HFF-Myc (cell line): ENCODE measurements around the gene DNAAF6.
"Not testable (repeated sequence)": the region's sequence is repeated elsewhere in the genome, so short reads cannot be mapped to it uniquely, and the experiment has no call there.

Source experiments
- DNase-seq: peaks from one replicate; pipeline ENCODE4 v3.0.0-alpha.2; 2011; ENCODE audit warnings: low read depth; ENCODE audit errors: extremely low read depth
- H3K4me3 ChIP-seq: replicated peaks from 2 replicates; pipeline ENCODE4 v1.5.1; 2011; ENCODE audit warnings: low read depth, mild to moderate bottlenecking, control low read depth, low read length
- TF ChIP-seq, protein P1 (sequence below): IDR thresholded peaks from 2 replicates; pipeline ENCODE4 v1.5.1; 2012; ENCODE audit warnings: mild to moderate bottlenecking, low read depth, low read length, control low read depth; ENCODE audit errors: missing control alignments

The DNAAF6 gene

DNA sequence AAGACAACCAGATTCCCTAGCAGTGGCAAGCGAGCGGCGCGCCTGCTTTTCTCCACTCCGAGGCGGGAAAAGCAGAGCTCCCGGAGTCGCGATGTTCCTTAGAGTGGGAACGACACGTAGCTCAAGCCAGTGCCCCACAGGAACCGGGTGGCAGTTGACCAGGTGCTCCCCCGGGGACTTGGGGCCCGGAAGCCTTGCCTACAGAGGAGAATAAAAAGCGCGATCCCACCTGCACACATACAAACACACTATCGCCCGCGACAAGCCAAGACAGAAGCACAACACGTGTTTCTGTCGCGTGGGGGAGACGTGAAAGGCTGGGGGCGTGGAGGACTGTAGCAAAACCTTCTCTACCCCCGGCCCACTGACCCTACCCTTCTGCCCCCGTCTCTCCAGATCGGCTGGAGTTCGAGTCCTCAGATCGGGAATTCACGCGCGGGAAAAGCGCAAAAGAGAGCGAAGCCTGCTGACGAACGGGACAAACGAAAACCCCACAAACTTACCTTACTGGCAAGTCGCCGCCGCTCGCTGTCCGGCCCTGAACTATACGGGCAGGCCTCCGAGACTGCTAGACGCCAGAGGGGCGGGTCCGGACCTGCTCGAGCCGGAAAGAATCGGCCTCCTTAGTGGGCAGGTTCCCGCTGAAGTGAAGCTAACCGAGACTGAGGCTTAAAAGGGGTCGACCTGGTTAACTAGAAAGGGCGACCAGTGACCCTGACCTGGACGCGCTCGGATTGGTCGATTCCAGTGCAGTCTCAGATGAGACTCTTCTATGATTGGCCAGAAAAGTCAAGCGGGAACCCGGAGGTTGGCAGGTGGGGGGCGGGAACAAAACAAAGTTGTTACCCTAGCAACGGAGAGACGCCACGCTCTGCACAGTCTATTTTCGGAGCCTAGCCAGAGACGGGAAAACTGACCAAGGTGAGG, at the start of gene DNAAF6, which contains the start of gene NUP62CL:
Gene DNAAF6 (plus strand): TSS at position 842 of the 927 bp plus-strand sequence. CDS start 6,265 bp downstream, outside the sequence.
Gene NUP62CL (minus strand): TSS at position 664 of the 927 bp plus-strand sequence. CDS start 31,287 bp downstream, outside the sequence.
- peak within 1 kb of the TSS; percentile 33 for H3K4me3 ChIP-seq
- TF ChIP-seq, protein P1, sequence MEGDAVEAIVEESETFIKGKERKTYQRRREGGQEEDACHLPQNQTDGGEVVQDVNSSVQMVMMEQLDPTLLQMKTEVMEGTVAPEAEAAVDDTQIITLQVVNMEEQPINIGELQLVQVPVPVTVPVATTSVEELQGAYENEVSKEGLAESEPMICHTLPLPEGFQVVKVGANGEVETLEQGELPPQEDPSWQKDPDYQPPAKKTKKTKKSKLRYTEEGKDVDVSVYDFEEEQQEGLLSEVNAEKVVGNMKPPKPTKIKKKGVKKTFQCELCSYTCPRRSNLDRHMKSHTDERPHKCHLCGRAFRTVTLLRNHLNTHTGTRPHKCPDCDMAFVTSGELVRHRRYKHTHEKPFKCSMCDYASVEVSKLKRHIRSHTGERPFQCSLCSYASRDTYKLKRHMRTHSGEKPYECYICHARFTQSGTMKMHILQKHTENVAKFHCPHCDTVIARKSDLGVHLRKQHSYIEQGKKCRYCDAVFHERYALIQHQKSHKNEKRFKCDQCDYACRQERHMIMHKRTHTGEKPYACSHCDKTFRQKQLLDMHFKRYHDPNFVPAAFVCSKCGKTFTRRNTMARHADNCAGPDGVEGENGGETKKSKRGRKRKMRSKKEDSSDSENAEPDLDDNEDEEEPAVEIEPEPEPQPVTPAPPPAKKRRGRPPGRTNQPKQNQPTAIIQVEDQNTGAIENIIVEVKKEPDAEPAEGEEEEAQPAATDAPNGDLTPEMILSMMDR = no peak
- DNase-seq = peak; percentile 2

DNA sequence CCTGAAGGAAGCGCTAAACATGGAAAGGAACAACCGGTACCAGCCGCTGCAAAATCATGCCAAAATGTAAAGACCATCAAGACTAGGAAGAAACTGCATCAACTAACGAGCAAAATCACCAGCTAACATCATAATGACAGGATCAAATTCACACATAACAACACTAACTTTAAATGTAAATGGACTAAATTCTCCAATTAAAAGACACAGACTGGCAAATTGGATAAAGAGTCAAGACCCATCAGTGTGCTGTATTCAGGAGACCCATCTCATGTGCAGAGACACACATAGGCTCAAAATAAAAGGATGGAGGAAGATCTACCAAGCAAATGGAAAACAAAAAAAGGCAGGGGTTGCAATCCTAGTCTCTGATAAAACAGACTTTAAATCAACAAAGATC, 48.8 kb upstream of the DNAAF6 start:
- not testable (repeated sequence) for H3K4me3 ChIP-seq, DNase-seq

DNA sequence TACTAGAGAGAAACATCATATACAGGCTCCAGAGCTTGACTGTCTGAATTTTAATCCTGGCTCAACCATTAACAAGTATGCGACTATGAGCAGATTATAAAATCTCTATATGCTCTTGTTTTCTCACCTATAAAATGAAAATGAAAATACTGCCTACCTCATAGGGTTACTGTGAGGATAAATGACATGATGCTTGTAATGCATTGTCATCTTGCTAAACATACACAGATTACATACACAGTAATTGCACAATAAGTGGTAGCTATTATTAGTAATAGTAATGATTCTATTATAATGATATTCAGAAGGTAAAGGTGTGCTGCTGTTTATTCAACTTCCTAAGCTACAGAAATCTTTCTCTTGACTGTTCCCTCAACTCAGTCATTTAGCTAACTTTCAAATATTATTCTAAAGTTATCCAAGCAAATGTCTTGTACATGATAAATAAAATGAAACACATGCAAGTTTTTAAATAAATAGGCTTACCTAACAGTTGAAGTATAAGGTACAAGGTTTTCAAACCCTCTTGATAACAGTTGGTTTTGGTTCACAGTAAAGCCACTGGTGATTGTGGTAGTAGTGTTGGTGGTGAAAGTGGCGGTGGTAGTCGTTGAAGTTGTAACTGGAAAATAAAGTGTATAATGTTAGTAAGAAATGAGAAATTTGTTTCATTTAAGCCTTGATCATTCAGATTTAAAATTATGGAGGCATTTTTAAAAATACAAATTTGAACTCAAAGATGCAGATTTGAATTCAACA, 39.1 kb upstream of the DNAAF6 start:
- H3K4me3 ChIP-seq = no peak overlapping the region
- TF ChIP-seq, protein P1 = no peak
- DNase-seq = no peak

DNA sequence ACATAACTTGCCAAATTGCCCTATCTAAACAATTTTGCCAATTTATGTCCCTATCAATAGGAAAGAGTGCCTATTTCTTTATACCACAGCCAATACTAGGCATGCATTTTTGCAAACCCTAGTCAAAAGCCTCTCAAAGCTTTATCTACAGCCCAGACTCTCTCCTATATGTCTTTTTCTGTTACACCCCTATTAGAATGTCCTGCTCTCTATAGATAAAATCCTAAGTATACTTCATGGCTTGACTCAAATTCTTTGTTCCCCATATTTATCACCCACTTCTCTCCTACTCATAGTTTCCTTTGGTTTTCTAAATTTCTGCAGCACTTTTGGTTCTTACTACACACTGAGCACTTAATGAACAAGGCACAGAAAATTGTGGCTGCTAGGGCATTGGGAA, 38.2 kb upstream of the DNAAF6 start:
- no peak overlapping the region for H3K4me3 ChIP-seq
- TF ChIP-seq, protein P1 = no peak
- DNase-seq = no peak

DNA sequence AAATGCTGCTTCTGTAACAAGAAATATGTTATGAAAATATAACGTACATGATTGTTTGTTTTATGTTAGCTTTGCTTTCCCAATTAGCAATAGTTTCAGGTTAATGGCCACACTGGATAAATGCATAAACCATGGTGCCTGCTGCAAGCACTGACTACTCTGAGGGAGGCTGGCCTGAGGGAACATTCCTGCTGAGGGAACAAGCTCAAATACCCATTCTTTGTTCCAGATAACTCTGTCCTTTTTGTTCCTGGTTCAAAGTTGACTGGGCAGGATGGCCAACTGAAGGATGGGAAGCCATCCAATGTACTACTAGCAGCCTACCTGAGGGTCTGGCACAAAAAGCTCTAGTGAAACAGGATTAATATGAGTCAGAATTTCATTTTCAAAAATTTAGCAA, 37.7 kb upstream of the DNAAF6 start:
- H3K4me3 ChIP-seq = no peak overlapping the region
- TF ChIP-seq, protein P1 = no peak
- DNase-seq = no peak

DNA sequence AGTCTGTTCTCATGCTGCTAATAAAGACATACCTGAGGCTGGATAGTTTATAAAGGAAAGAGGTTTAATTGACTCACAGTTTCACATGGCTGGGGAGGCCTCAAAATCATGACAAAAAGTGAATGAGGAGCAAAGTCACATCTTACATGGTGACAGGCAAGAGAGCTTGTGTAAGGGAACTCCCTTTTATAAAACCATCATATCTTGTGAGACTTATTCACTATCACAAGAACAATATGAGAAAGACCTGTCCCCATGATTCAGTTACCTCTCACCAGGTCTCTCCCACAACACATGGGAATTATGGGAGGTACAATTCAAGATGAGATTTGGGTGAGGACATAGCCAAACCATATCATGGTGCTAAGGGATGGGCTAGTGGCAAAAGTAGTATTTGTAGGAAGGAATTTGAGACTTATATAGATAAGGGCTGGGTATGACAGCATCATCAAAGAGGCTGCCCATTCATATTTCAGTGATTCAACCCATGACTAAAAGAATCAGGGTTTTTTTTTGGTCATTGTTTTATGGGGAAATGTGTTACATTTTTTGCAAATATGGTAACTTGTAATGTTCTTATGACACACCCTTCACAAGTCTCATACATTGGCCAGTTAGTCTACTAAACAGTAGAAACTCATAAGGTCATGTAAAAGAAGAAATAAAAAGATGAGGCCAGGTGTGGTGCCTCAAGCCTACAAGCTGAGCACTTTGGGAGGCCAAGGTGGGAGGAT, 34.9 kb upstream of the DNAAF6 start:
- TF ChIP-seq, protein P1 = no peak
- H3K4me3 ChIP-seq = no peak overlapping the region
- no peak for DNase-seq
